ENCODE data around the gene ST3GAL6. TPM values are rescaled to one million over a fixed set of nuclear protein-coding genes. Genes with fewer than 3 reads are reported as not detected.

ST3GAL6 gene
- total and polyA plus RNA-seq, 10 of the 15 experiments (the other 5 are each of a cell fraction or from before 2014, with no cell fraction given) = 19.5 to 41.2 (median 37.4) TPM

DNA sequence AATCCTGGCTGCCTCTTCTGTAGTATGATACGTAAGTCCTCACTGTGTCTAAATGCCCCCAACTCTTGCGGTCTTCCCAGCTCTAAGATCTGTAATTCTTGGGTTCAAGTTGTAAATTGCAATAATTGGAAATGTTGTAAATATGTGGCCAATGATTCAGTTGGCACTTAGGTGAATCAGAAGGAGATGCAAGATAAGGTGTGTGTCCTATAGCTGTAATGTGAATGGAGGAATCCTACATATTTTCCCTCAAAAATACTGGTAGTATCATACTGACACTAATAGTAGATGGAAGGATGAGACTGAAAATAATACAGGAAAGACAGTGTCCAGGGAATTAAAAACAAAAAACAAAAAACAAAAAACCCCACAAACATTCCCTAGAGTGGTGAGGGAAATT lies 3.5 kb upstream of the ST3GAL6 start:
- SMC1A ChIA-PET (ENCODE audit: uncharacterized antibody, unreplicated experiment) = interaction anchor here (0.6 to 10.6 kb wide), 9 partner anchors 9 to 155 kb away, joined by 3 to 139 read pairs (median 5); no protein-coding TSS in a partner anchor
- Histone ChIP-seq H2AFZ (ENCODE audit: control insufficient read depth, low read depth, low read length) (no peak overlapping the region), H3K79me2 (ENCODE audit: control insufficient read depth, insufficient read depth, low read length) (peaks cover 4% of the 10 kb centered on the region), H3K9ac (ENCODE audit: control insufficient read depth, insufficient read depth, low read length) (no peak overlapping the region), H3K27me3 (replicated peaks in 1 of 2; ENCODE audit: control insufficient read depth in 2 of 2, insufficient read depth in 2 of 2, low read length in 1 of 2) (no peaks in the 10 kb centered on the region), H3K4me1 (ENCODE audit: control insufficient read depth, insufficient read depth, low read length) (peaks cover 29% of the 10 kb centered on the region), H3K4me2 (ENCODE audit: control insufficient read depth, insufficient read depth) (no peak overlapping the region), H3K9me3 (replicated peaks; ENCODE audit: control insufficient read depth, insufficient read depth, low read length) (no peaks in the 10 kb centered on the region), H4K20me1 (ENCODE audit: control insufficient read depth, insufficient read depth) (no peaks in the 10 kb centered on the region), H3K27ac (ENCODE audit: control insufficient read depth, insufficient read depth) (no peak overlapping the region), H3K4me3 (no peak overlapping the region), H3K36me3 (ENCODE audit: control insufficient read depth in 2 of 2, insufficient read depth in 2 of 2, low read length in 1 of 2) (peaks cover 3% of the 10 kb centered on the region in 2 experiments; a peak in 2 of 4 replicates)
- DNase-seq (ENCODE audit: low read depth, low spot score) (no peak), FAIRE-seq (no peak), ATAC-seq (no peak)
- CTCF ChIA-PET = interaction anchor here (0.9 to 5.0 kb wide), 12 partner anchors 11 to 159 kb away, joined by 3 to 22 read pairs (median 4); no protein-coding TSS in a partner anchor
- intact Hi-C loops (cut with micrococcal nuclease; ENCODE audit: unreplicated experiment) = no loop called here
- WGBS (ENCODE audit: insufficient coverage, insufficient replicate concordance, low lambda C conversion rate, missing lambda C conversion rate) = 91% methylated on average over 2 of the region's 2 CpGs
- in situ Hi-C loops (cut with MboI) = no loop called here
- POLR2A ChIA-PET = interaction anchor here (1.3 to 8.2 kb wide), 4 partner anchors 11 to 19 kb away, joined by 4 to 49 read pairs (median 7); no protein-coding TSS in a partner anchor
- RAD21 ChIA-PET (ENCODE audit: unreplicated experiment) = interaction anchor here (0.8 to 4.7 kb wide), 9 partner anchors 10 to 147 kb away, joined by 3 to 28 read pairs (median 6); no protein-coding TSS in a partner anchor
- no TSS peak for BruUV-seq (replicated peaks)
- TF ChIP-seq NRF1 (conservative IDR thresholded peaks at IDR 0.05; ENCODE audit: low read depth, low read length) = no peak
- TF ChIP-seq, protein P1, sequence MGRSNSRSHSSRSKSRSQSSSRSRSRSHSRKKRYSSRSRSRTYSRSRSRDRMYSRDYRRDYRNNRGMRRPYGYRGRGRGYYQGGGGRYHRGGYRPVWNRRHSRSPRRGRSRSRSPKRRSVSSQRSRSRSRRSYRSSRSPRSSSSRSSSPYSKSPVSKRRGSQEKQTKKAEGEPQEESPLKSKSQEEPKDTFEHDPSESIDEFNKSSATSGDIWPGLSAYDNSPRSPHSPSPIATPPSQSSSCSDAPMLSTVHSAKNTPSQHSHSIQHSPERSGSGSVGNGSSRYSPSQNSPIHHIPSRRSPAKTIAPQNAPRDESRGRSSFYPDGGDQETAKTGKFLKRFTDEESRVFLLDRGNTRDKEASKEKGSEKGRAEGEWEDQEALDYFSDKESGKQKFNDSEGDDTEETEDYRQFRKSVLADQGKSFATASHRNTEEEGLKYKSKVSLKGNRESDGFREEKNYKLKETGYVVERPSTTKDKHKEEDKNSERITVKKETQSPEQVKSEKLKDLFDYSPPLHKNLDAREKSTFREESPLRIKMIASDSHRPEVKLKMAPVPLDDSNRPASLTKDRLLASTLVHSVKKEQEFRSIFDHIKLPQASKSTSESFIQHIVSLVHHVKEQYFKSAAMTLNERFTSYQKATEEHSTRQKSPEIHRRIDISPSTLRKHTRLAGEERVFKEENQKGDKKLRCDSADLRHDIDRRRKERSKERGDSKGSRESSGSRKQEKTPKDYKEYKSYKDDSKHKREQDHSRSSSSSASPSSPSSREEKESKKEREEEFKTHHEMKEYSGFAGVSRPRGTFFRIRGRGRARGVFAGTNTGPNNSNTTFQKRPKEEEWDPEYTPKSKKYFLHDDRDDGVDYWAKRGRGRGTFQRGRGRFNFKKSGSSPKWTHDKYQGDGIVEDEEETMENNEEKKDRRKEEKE (IDR thresholded peaks at IDR 0.05) = no peak
- TF ChIP-seq ZNF622 (IDR thresholded peaks at IDR 0.05) = no peak
- no peak for TF ChIP-seq RUNX3 (IDR thresholded peaks at IDR 0.05; ENCODE audit: low read length)
